Testis (tissue), 3 donors: ENCODE results near the gene GTPBP1. TPM values are rescaled to one million over a fixed set of nuclear protein-coding genes. Genes with fewer than 3 reads are reported as not detected.

ENCODE experiments used
- DNase-seq: peaks from one replicate; pipeline ENCODE4 v3.0.0-alpha.2; 2019
- H3K27ac ChIP-seq, 2 donors: fragments of 200-600 bp; sonication (generic); one replicate each; pipeline ENCODE4 v1.5.1; 2019
- H3K27me3 ChIP-seq: fragments of 200-600 bp; sonication (generic); one replicate; pipeline ENCODE4 v1.5.1; 2019
- H3K36me3 ChIP-seq: fragments of 200-600 bp; sonication (generic); one replicate; pipeline ENCODE4 v1.5.1; 2017; ENCODE audit warnings: low read depth; ENCODE audit errors: missing control alignments
- H3K4me1 ChIP-seq: fragments of 200-600 bp; sonication (generic); one replicate; pipeline ENCODE4 v1.5.1; 2019
- H3K4me3 ChIP-seq, 2 donors: fragments of 200-600 bp; sonication (generic); one replicate each; pipeline ENCODE4 v1.5.1; 2017 to 2019
- H3K9me3 ChIP-seq: fragments of 200-600 bp; sonication (generic); one replicate; pipeline ENCODE4 v1.5.1; 2017
- POLR2A ChIP-seq: fragments of 450-650 bp; IDR thresholded peaks from one replicate; pipeline ENCODE4 v1.6.1; 2017; ENCODE audit warnings: antibody characterized with exemption, mild to moderate bottlenecking, moderate library complexity
- WGBS, 2 donors: methylation state at CpG; one replicate each; pipeline ENCODE4 v1.1.5; 2018; 5-methylcytosine and 5-hydroxymethylcytosine counted together
- intact Hi-C: fragments of 100-400 bp; cut with DNase I; formaldehyde crosslinking; loops from one replicate; pipeline ENCODE4 v1.15.1; 2023; ENCODE audit warnings: low total_unique reads
- polyA plus RNA-seq: library from polyadenylated mRNA; stranded (reverse); fragments of 350-450 nt; fragmentation: Illumina TruSeq; extraction: RNeasy Lipid Tissue Mini Kit (QIAGEN cat#74804); gene quantifications from one replicate; pipeline ENCODE4 v1.2.3, GENCODE V29; 2014; ENCODE audit warnings: low read depth, low replicate concordance; ENCODE audit not compliant: insufficient read depth
- total RNA-seq, 2 donors: library from RNA; depleted of rRNA; stranded (reverse); fragments of >200 nt; gene quantifications; one replicate each; pipeline ENCODE4 v1.2.3, GENCODE V29; 2016
- TF ChIP-seq, protein P1 (sequence below), 3 experiments: fragments of 450-650 bp in 2 of 3; fragments of 200-600 bp in 1 of 3; sonication (generic) in 1 of 3; IDR thresholded peaks; one replicate each; pipeline ENCODE4 v1.5.1; 2016 to 2019; ENCODE audit warnings: antibody characterized with exemption in 3 of 3, mild to moderate bottlenecking in 2 of 3, moderate library complexity in 1 of 3

GTPBP1 gene
- total and polyA plus RNA-seq, 3 donors from 2014 or later = 53.1 to 89.8 (median 81.5) TPM

DNA sequence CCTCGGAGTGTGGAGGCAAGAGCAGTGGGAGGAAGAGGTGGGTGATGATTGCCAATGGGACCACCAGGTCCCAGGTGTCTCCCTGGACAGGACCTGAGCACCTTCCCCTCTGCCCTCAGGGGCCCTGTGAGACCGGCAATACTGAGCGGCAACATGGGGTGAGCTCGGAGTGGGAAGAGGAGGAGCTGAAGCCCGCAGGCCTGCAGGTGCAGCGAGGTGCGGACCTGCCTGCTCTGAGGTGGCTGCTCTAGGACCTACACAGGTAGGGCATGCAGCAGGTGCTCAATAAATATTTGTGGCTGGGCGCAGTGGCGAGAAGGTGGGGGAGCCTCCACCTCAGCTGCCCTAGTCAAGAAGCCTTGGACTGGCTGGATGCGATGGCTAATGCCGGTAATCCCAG is 62.3 kb downstream of the GTPBP1 start:
- Histone ChIP-seq H3K4me3 (no peak overlapping the region), H3K27me3 (no peaks in the 10 kb centered on the region), H3K9me3 (no peaks in the 10 kb centered on the region), H3K36me3 (no peaks in the 10 kb centered on the region), H3K27ac (no peak overlapping the region), H3K4me1 (no peaks in the 10 kb centered on the region)
- no peak for DNase-seq
- WGBS, 2 donors = 92 to 96% methylated on average over 11 of the region's 11 CpGs
- intact Hi-C loops = loop anchor here (10.0 kb wide), 1 partner anchor 87 kb away; no protein-coding TSS in a partner anchor
- no peak for TF ChIP-seq POLR2A
- TF ChIP-seq, protein P1, sequence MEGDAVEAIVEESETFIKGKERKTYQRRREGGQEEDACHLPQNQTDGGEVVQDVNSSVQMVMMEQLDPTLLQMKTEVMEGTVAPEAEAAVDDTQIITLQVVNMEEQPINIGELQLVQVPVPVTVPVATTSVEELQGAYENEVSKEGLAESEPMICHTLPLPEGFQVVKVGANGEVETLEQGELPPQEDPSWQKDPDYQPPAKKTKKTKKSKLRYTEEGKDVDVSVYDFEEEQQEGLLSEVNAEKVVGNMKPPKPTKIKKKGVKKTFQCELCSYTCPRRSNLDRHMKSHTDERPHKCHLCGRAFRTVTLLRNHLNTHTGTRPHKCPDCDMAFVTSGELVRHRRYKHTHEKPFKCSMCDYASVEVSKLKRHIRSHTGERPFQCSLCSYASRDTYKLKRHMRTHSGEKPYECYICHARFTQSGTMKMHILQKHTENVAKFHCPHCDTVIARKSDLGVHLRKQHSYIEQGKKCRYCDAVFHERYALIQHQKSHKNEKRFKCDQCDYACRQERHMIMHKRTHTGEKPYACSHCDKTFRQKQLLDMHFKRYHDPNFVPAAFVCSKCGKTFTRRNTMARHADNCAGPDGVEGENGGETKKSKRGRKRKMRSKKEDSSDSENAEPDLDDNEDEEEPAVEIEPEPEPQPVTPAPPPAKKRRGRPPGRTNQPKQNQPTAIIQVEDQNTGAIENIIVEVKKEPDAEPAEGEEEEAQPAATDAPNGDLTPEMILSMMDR (IDR thresholded peaks at IDR 0.05) = no peak

DNA sequence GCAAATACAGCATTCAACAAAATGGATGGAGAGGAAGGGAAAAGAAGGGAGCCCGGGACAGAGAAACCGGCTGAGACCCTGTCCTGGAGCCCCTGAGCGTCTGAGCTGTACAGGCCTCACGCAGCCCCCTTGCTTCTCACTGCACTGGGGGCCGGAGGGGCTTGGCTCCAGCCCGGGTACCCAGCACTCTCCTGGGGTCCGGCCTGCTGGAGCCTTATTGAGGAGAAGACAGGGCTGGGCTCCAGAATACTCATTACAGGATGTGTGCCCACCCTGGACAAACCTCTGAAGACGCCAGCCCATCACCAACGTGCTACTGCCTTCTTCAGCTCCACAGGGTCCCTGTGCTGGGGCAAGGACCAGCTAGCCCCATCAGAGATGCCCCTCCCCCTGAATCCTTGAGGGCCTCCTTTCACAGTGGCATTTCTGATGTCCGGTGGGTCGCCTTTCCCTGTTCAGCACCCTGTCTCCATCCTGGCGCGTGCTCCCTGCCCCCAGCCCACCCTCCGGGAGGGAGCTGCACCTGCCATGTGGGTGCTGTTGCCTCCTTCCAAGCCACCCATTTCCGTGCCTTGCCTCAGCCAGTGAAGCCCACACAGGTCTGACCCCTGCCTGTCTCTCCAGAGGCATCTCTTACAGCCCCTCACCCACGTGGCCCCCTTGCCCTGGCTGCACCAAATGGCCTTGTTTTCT is 64.7 kb downstream of the GTPBP1 start:
- Histone ChIP-seq H3K4me3 (no peak overlapping the region), H3K36me3 (no peaks in the 10 kb centered on the region), H3K27me3 (no peaks in the 10 kb centered on the region), H3K27ac (no peak overlapping the region), H3K4me1 (no peaks in the 10 kb centered on the region), H3K9me3 (no peaks in the 10 kb centered on the region)
- no peak for DNase-seq
- WGBS, 2 donors = 86 to 93% methylated on average over 14 to 16 of the region's 16 CpGs
- TF ChIP-seq POLR2A = no peak
- TF ChIP-seq, protein P1 (IDR thresholded peaks at IDR 0.05) = no peak
- intact Hi-C loops = no loop called here

DNA sequence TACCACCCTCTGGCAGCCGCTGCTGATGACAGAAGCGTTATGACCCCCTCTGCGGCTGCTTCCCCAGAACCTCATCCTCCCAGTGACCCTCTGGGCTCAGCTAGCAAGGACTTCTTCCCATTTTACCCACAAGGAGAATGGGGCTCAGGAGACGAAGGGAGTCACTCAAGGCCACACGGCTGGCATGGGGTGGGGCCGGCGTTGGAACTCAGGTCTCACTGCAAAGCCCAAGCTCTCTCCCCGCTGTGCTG is 66.8 kb downstream of the GTPBP1 start:
- WGBS, 2 donors = 76 to 83% methylated on average over 8 of the region's 8 CpGs
- DNase-seq = no peak
- H3K4me1 ChIP-seq = no peaks in the 10 kb centered on the region
- H3K9me3 ChIP-seq = no peaks in the 10 kb centered on the region
- no peak overlapping the region for H3K4me3 ChIP-seq
- H3K27me3 ChIP-seq = no peaks in the 10 kb centered on the region
- TF ChIP-seq POLR2A = no peak
- TF ChIP-seq, protein P1 (IDR thresholded peaks at IDR 0.05) = no peak
- no peaks in the 10 kb centered on the region for H3K36me3 ChIP-seq
- H3K27ac ChIP-seq = no peak overlapping the region
- intact Hi-C loops = no loop called here

DNA sequence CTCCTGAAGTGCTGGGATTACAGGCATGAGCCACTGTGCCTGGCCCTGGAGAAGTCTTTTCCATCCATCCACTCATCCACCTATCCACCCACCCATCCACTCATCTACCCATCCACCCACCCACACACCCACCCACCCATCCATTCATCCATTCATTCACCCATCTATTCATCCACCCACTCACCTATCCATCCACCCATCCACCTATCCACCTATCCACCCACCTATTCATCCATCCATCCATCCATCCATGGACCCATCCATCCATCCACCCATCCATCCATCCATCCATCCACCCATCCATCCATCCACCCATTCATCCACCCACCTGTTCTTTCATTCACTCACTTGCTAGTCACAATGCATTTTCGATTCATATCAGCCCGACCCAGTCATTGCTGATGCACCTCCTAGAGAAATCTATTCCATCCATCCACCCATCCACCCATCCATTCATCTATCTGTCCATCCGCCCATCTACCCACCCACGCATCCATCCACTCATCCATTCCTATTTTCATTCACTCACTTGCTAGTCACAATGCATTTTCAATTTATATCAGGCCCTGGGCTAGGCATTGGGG is 67.7 kb downstream of the GTPBP1 start:
- no peak overlapping the region for H3K4me3 ChIP-seq
- no peaks in the 10 kb centered on the region for H3K4me1 ChIP-seq
- DNase-seq = no peak
- H3K36me3 ChIP-seq = no peaks in the 10 kb centered on the region
- no peaks in the 10 kb centered on the region for H3K9me3 ChIP-seq
- intact Hi-C loops = no loop called here
- H3K27me3 ChIP-seq = no peaks in the 10 kb centered on the region
- H3K27ac ChIP-seq = no peak overlapping the region
- WGBS, 2 donors = 95 to 98% methylated on average over 4 of the region's 4 CpGs
- TF ChIP-seq POLR2A = no peak
- TF ChIP-seq, protein P1 (IDR thresholded peaks at IDR 0.05) = no peak
